ENCODE data around the gene OLIG1.

Gene OLIG1

GRCh38 chr21:33037501-33037900, 32.4 kb upstream of the OLIG1 start:
- no peak for TF ChIP-seq CTCF (IDR thresholded peaks at IDR 0.05; ENCODE audit: control insufficient read depth, extremely low read depth, insufficient read depth)
- DNase-seq (ENCODE audit: low read depth), result no peak

GRCh38 chr21:33039536-33039935, 30.4 kb upstream of the OLIG1 start:
- TF ChIP-seq CTCF (IDR thresholded peaks at IDR 0.05; ENCODE audit: control insufficient read depth, extremely low read depth, insufficient read depth), result no peak
- no peak overlapping the region for H3K4me3 ChIP-seq (ENCODE audit: low read depth, low read length)
- DNase-seq (ENCODE audit: low read depth), result no peak

More at GRCh38 chr21:33037501-33037900, 32.4 kb upstream of the OLIG1 start:
- H3K4me3 ChIP-seq (ENCODE audit: low read depth, low read length), result no peak overlapping the region

GRCh38 chr21:33040215-33040614, 29.7 kb upstream of the OLIG1 start:
- TF ChIP-seq CTCF (IDR thresholded peaks at IDR 0.05; ENCODE audit: control insufficient read depth, extremely low read depth, insufficient read depth), result no peak
- no peak for DNase-seq (ENCODE audit: low read depth)
- H3K4me3 ChIP-seq (ENCODE audit: low read depth, low read length), result no peak overlapping the region

- no peak for DNase-seq (ENCODE audit: low read depth)
- H3K4me3 ChIP-seq (ENCODE audit: low read depth, low read length), result no peak overlapping the region
- no peak for TF ChIP-seq CTCF (IDR thresholded peaks at IDR 0.05; ENCODE audit: control insufficient read depth, extremely low read depth, insufficient read depth)
These were observed 28.0 kb upstream of the OLIG1 start for GRCh38 chr21:33041981-33042380.

- DNase-seq (ENCODE audit: low read depth), result no peak
- H3K4me3 ChIP-seq (ENCODE audit: low read depth, low read length), result no peak overlapping the region
- no peak for TF ChIP-seq CTCF (IDR thresholded peaks at IDR 0.05; ENCODE audit: control insufficient read depth, extremely low read depth, insufficient read depth)
These were observed 27.1 kb upstream of the OLIG1 start for GRCh38 chr21:33042812-33043211.

- no peak for TF ChIP-seq CTCF (IDR thresholded peaks at IDR 0.05; ENCODE audit: control insufficient read depth, extremely low read depth, insufficient read depth)
- no peak overlapping the region for H3K4me3 ChIP-seq (ENCODE audit: low read depth, low read length)
- no peak for DNase-seq (ENCODE audit: low read depth)
These were observed 23.5 kb upstream of the OLIG1 start for GRCh38 chr21:33046455-33046854.

- no peak for TF ChIP-seq CTCF (IDR thresholded peaks at IDR 0.05; ENCODE audit: control insufficient read depth, extremely low read depth, insufficient read depth)
- no peak overlapping the region for H3K4me3 ChIP-seq (ENCODE audit: low read depth, low read length)
- no peak for DNase-seq (ENCODE audit: low read depth)
These were observed 22.7 kb upstream of the OLIG1 start for GRCh38 chr21:33047231-33047630.

All from LNCaP clone FGC (cell line).